H9 (cell line): Measurements from ENCODE around the gene MEGF8. TPM values are rescaled to one million over a fixed set of nuclear protein-coding genes. Genes with fewer than 3 reads are reported as not detected.
A peak's percentile ranks its signal among the peaks of the same experiment; 100 is the strongest.

ENCODE experiments used
- DNase-seq: peaks from one replicate; pipeline ENCODE4 v3.0.0-alpha.2; 2017
- H2AFZ ChIP-seq: one replicate; pipeline ENCODE4 v1.6.1; 2013; ENCODE audit warnings: mild to moderate bottlenecking, low read length, control low read depth, moderate library complexity
- H2AK5ac ChIP-seq: 2 replicates; pipeline ENCODE4 v1.6.1; 2013; ENCODE audit warnings: low read length, control low read depth, mixed read lengths; ENCODE audit not compliant: insufficient read length
- H2BK120ac ChIP-seq: one replicate; pipeline ENCODE4 v1.6.1; 2013; ENCODE audit warnings: low read depth, mild to moderate bottlenecking, low read length, control low read depth, inconsistent platforms; ENCODE audit not compliant: poor library complexity, severe bottlenecking
- H2BK12ac ChIP-seq: 2 replicates; pipeline ENCODE4 v1.6.1; 2013; ENCODE audit warnings: low read length, control low read depth, mixed read lengths, low read depth; ENCODE audit not compliant: insufficient read length
- H2BK15ac ChIP-seq: 2 replicates; pipeline ENCODE4 v1.6.1; 2013; ENCODE audit warnings: low read depth, low read length, control low read depth
- H2BK20ac ChIP-seq: one replicate; pipeline ENCODE4 v1.6.1; 2013; ENCODE audit warnings: low read depth, mild to moderate bottlenecking, low read length, control low read depth, inconsistent platforms; ENCODE audit not compliant: poor library complexity, severe bottlenecking
- H2BK5ac ChIP-seq: 2 replicates; pipeline ENCODE4 v1.6.1; 2013; ENCODE audit warnings: low read length, control low read depth, mixed read lengths; ENCODE audit not compliant: insufficient read length
- H3K14ac ChIP-seq: 2 replicates; pipeline ENCODE4 v1.6.1; 2013; ENCODE audit warnings: low read length, control low read depth; ENCODE audit not compliant: insufficient read depth
- H3K18ac ChIP-seq: 2 replicates; pipeline ENCODE4 v1.6.1; 2013; ENCODE audit warnings: low read depth, mild to moderate bottlenecking, mixed read lengths, low read length, control low read depth; ENCODE audit not compliant: insufficient read length
- H3K23ac ChIP-seq: 2 replicates; pipeline ENCODE4 v1.6.1; 2013; ENCODE audit warnings: low read length, control low read depth, mixed read lengths, low read depth; ENCODE audit not compliant: insufficient read length
- H3K23me2 ChIP-seq: 2 replicates; pipeline ENCODE4 v1.6.1; 2013; ENCODE audit warnings: low read depth, mild to moderate bottlenecking, mixed read lengths, low read length, control low read depth; ENCODE audit not compliant: insufficient read length, poor library complexity, severe bottlenecking
- H3K27ac ChIP-seq: 2 replicates; pipeline ENCODE4 v1.5.1; 2013; ENCODE audit warnings: low read length, control low read depth, mixed read lengths, low read depth; ENCODE audit not compliant: insufficient read length
- H3K27me3 ChIP-seq: 2 replicates; pipeline ENCODE4 v1.6.1; 2013; ENCODE audit warnings: low read length, control low read depth, inconsistent platforms; ENCODE audit not compliant: insufficient read depth
- H3K4ac ChIP-seq: 2 replicates; pipeline ENCODE4 v1.6.1; 2013; ENCODE audit warnings: low read depth, mild to moderate bottlenecking, control low read depth, inconsistent platforms, low read length, moderate library complexity
- H3K4me1 ChIP-seq: 2 replicates; pipeline ENCODE4 v1.6.1; 2013; ENCODE audit warnings: low read length, control low read depth, inconsistent platforms; ENCODE audit not compliant: insufficient read depth
- H3K4me2 ChIP-seq: 2 replicates; pipeline ENCODE4 v1.6.1; 2013; ENCODE audit warnings: low read length, control low read depth, mixed read lengths; ENCODE audit not compliant: insufficient read length, insufficient read depth
- H3K56ac ChIP-seq: 2 replicates; pipeline ENCODE4 v1.6.1; 2013; ENCODE audit warnings: low read depth, mild to moderate bottlenecking, mixed read lengths, low read length, control low read depth; ENCODE audit not compliant: insufficient read length
- H3K79me1 ChIP-seq: 2 replicates; pipeline ENCODE4 v1.6.1; 2013; ENCODE audit warnings: low read depth, mild to moderate bottlenecking, moderate library complexity, low read length, control low read depth, inconsistent platforms; ENCODE audit not compliant: insufficient read depth, poor library complexity, severe bottlenecking
- H3K79me2 ChIP-seq: 2 replicates; pipeline ENCODE4 v1.6.1; 2013; ENCODE audit warnings: low read length, control low read depth, inconsistent platforms; ENCODE audit not compliant: insufficient read depth
- H3K9ac ChIP-seq: 2 replicates; pipeline ENCODE4 v1.6.1; 2013; ENCODE audit warnings: low read length, control low read depth, mixed read lengths; ENCODE audit not compliant: insufficient read length; ENCODE audit errors: extremely low read depth
- H3K9me3 ChIP-seq: one replicate; pipeline ENCODE4 v1.6.1; 2013; ENCODE audit warnings: low read depth, low read length, inconsistent platforms; ENCODE audit not compliant: control insufficient read depth
- H3T11ph ChIP-seq: one replicate; pipeline ENCODE4 v1.6.1; 2013; ENCODE audit warnings: mild to moderate bottlenecking, low read length, control low read depth, inconsistent platforms
- H4K20me1 ChIP-seq: one replicate; pipeline ENCODE4 v1.6.1; 2013; ENCODE audit not compliant: control insufficient read depth, insufficient read length, insufficient read depth
- H4K5ac ChIP-seq: 2 replicates; pipeline ENCODE4 v1.6.1; 2013; ENCODE audit warnings: low read depth, mild to moderate bottlenecking, mixed read lengths, low read length, control low read depth; ENCODE audit not compliant: insufficient read length
- H4K8ac ChIP-seq: replicated peaks from 2 replicates; pipeline ENCODE4 v1.6.1; 2013; ENCODE audit warnings: low read length, control low read depth, mixed read lengths, low read depth; ENCODE audit not compliant: insufficient read length
- H4K91ac ChIP-seq: 2 replicates; pipeline ENCODE4 v1.6.1; 2013; ENCODE audit warnings: low read depth, mild to moderate bottlenecking, moderate library complexity, mixed read lengths, low read length, control low read depth; ENCODE audit not compliant: insufficient read length
- H3K27ac Mint-ChIP-seq, 3 experiments: 2 replicates in 2 of 3; 3 replicates in 1 of 3; pipeline ENCODE4 v1.8.0; 2020 to 2021; ENCODE audit warnings: mixed read lengths in 3 of 3, mild to moderate bottlenecking in 1 of 3, moderate library complexity in 1 of 3
- H3K27me3 Mint-ChIP-seq: 2 replicates; pipeline ENCODE4 v1.8.0; 2021; ENCODE audit warnings: low read depth, mild to moderate bottlenecking, moderate library complexity, mixed read lengths
- H3K36me3 Mint-ChIP-seq, 3 experiments: 2 replicates in 2 of 3; 3 replicates in 1 of 3; pipeline ENCODE4 v1.8.0; 2020 to 2021; ENCODE audit warnings: low read depth in 3 of 3, mixed read lengths in 3 of 3; ENCODE audit not compliant: insufficient read depth in 1 of 3
- H3K4me1 Mint-ChIP-seq, 2 experiments: 2 replicates each; pipeline ENCODE4 v1.8.0; 2020; ENCODE audit warnings: mixed read lengths in 2 of 2
- H3K4me3 Mint-ChIP-seq, 2 experiments: 2 replicates in 1 of 2; 3 replicates in 1 of 2; pipeline ENCODE4 v1.8.0; 2020 to 2021; ENCODE audit warnings: mild to moderate bottlenecking in 2 of 2, mixed read lengths in 2 of 2, moderate library complexity in 1 of 2
- H3K9me3 Mint-ChIP-seq, 2 experiments: 2 replicates in 1 of 2; 3 replicates in 1 of 2; pipeline ENCODE4 v1.8.0; 2020; ENCODE audit warnings: mild to moderate bottlenecking in 2 of 2, mixed read lengths in 2 of 2, moderate library complexity in 1 of 2
- WGBS: extraction: QIAGEN DNeasy Blood & Tissue Kit; methylation state at CpG from one replicate; pipeline ENCODE4 v1.1.7; 2013; ENCODE audit warnings: missing lambda C conversion rate, low lambda C conversion rate, mixed read lengths; ENCODE audit not compliant: insufficient read length; ENCODE audit errors: extremely low coverage; 5-methylcytosine and 5-hydroxymethylcytosine counted together
- total RNA-seq: library from RNA; stranded (reverse); gene quantifications from 2 replicates; pipeline ENCODE4 v1.2.1, GENCODE V29; 2021
- TF ChIP-seq, protein P1 (sequence below): fragments of 200-600 bp; sonication (generic); conservative IDR thresholded peaks from 3 replicates; pipeline ENCODE4 v1.8.0; 2021; ENCODE audit warnings: antibody characterized with exemption, mild to moderate bottlenecking

MEGF8 gene
- total RNA-seq, 1 experiment from 2014 or later: 28.4 TPM

DNA sequence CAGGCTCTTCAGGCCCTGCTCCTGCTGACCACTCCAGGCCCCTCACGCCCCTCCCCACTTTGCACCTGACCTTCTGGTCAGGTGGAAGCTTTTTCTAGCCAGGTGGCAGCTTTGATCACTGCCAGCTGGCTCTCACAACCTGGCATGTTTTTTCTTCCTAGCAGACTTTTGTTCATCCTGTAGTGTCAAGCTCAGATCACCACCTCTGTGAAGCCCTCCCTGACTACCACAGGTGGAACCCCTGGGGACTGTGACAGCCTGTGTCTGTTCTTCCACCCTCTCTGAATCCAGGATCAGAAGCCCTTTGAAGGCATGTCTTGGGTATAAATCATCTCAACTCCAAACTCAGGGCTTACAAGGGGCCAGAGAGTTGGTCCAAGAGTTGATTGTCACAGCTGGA is 75.0 kb downstream of the MEGF8 start:
- no peak overlapping the region for H3K18ac ChIP-seq
- H2BK12ac ChIP-seq: no peak overlapping the region
- Mint-ChIP-seq H3K9me3 (no peaks in the 10 kb centered on the region; a peak in 1 of 5 replicates), H3K4me1 (peaks cover 30 to 40% of the 10 kb centered on the region in 2 experiments), H3K36me3 (peaks cover 10 to 19% (median 17%) of the 10 kb centered on the region in 3 experiments; a peak in 6 of 7 replicates), H3K4me3 (peak overlapping the region in 1 of 2 experiments; percentile 69; a peak in 3 of 5 replicates), H3K27ac (peak overlapping the region in 1 of 3 experiments; percentile 88; a peak in 2 of 7 replicates), H3K27me3 (peaks cover 38% of the 10 kb centered on the region)
- no peak overlapping the region for H3K23ac ChIP-seq
- no peak overlapping the region for H2BK120ac ChIP-seq
- no peak overlapping the region for H3K9ac ChIP-seq
- H3K14ac ChIP-seq: no peak overlapping the region; the same call in 1 of the 2 replicates
- H2BK5ac ChIP-seq: no peak overlapping the region
- peaks cover 3% of the 10 kb centered on the region; the same call in 1 of the 2 replicates for H3K4me1 ChIP-seq
- H4K91ac ChIP-seq: no peak overlapping the region
- H4K8ac ChIP-seq: no peak overlapping the region
- no peak overlapping the region for H3K4ac ChIP-seq
- no peaks in the 10 kb centered on the region for H3K79me2 ChIP-seq
- no peak overlapping the region for H2BK20ac ChIP-seq
- TF ChIP-seq, protein P1, sequence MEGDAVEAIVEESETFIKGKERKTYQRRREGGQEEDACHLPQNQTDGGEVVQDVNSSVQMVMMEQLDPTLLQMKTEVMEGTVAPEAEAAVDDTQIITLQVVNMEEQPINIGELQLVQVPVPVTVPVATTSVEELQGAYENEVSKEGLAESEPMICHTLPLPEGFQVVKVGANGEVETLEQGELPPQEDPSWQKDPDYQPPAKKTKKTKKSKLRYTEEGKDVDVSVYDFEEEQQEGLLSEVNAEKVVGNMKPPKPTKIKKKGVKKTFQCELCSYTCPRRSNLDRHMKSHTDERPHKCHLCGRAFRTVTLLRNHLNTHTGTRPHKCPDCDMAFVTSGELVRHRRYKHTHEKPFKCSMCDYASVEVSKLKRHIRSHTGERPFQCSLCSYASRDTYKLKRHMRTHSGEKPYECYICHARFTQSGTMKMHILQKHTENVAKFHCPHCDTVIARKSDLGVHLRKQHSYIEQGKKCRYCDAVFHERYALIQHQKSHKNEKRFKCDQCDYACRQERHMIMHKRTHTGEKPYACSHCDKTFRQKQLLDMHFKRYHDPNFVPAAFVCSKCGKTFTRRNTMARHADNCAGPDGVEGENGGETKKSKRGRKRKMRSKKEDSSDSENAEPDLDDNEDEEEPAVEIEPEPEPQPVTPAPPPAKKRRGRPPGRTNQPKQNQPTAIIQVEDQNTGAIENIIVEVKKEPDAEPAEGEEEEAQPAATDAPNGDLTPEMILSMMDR: no peak
- no peak for DNase-seq
- H3K9me3 ChIP-seq: no peaks in the 10 kb centered on the region
- H4K5ac ChIP-seq: no peak overlapping the region
- no peak overlapping the region for H2AK5ac ChIP-seq
- no peaks in the 10 kb centered on the region for H3K27me3 ChIP-seq
- no peaks in the 10 kb centered on the region for H3K79me1 ChIP-seq
- H2BK15ac ChIP-seq: no peak overlapping the region
- H3K23me2 ChIP-seq: peaks cover 23% of the 10 kb centered on the region
- H3K56ac ChIP-seq: no peak overlapping the region
- peak overlapping the region; percentile 79 for H3K4me2 ChIP-seq
- H4K20me1 ChIP-seq: peaks cover 3% of the 10 kb centered on the region
- no CpG with 5 or more reads among the region's 1 CpG for WGBS
- no peak overlapping the region for H3T11ph ChIP-seq
- H2AFZ ChIP-seq: no peak overlapping the region
- no peak overlapping the region for H3K27ac ChIP-seq
